GM18508 (cell line): ENCODE measurements around the gene ST8SIA2.
"Not testable (repeated sequence)": the region's sequence is repeated elsewhere in the genome, so short reads cannot be mapped to it uniquely, and the experiment has no call there.

ENCODE experiments used
- ATAC-seq: cut with Tn5 transposase; IDR thresholded peaks from one replicate; pipeline ENCODE4 v1.9.1; 2021; ENCODE audit warnings: moderate number of reproducible peaks; ENCODE audit not compliant: insufficient read depth, unreplicated experiment

ST8SIA2 gene

DNA sequence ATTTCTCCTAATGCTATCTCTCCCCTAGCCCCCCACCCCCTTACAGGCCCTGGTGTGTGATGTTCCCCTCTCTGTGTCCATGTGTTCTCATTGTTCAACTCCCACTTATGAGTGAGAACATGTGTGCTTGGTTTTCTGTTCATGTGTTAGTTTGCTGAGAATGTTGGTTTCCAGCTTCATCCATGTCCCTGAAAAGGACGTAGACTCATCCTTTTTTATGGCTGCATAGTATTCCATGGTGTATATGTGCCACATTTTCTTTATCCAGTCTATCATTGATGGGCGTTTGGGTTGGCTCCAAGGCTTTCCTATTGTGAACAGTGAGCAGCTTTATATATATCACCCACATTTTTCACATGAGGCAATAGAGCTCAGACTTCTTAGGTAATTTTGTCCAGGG, 86.0 kb downstream of the ST8SIA2 start:
- ATAC-seq, result not testable (repeated sequence)

DNA sequence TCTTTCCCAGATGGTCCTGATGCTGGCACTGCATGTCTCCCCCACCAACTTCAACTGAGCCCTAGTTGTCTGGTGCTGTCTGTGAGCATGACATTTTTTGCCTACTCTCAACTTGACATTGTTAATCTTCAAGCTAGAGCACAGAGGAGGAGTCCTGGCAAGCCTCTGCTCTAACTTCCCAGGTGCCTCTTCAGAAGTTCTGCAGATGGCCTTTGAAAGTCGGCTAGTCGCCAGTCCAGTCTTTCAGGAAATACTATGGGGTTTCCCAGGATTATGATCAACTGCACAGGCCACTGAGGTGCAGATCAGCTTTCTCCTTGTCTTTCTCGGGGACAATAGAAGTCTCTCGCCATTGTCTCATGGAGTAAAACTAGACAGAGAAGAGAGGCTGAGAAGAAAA, 86.7 kb downstream of the ST8SIA2 start:
- ATAC-seq, result no peak

DNA sequence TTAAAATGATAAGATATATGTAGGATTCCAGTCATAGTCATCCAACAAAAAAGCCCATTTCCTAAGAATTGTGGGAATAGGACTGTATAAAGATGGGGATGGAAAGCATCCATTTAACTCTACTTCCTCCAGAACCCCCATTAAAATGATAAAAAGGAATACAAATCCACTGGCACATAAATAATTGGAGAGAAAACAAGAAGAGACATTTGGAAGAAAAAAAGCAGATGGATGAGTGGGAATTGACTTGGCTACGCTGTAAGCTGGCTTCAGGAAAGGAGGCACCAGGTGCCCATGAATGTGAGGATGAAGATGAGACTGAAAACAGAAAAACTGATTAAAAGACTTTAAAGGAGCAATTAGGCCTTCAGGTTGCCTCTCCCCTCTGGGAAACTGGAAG, 91.8 kb downstream of the ST8SIA2 start:
- no peak for ATAC-seq

DNA sequence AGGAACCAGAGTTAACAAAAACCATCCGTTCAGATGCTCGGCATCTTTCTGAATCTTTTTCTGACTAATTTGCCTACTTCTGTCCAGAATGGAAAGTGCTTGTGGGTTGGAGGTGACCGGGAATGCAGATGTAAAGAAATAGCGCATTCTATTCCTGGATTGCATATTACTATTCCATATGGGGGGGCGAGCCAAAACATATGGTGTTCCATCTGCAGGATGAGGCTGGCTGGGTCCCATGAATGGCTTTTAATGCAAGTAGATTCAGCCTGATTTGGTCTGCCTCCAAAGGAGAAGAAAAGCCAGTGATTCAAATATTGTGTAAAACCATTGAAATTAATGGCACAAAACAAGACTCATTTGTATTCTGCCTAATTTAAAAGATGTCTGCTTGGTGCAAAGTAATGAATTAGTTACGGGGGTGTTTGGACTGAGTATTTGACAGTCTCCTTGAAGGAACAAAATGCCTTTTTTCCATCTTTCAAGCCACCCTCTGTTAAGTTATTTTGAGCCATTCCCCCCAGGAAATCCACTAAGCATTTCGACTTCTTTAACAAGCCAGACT, 99.0 kb downstream of the ST8SIA2 start:
- no peak for ATAC-seq

DNA sequence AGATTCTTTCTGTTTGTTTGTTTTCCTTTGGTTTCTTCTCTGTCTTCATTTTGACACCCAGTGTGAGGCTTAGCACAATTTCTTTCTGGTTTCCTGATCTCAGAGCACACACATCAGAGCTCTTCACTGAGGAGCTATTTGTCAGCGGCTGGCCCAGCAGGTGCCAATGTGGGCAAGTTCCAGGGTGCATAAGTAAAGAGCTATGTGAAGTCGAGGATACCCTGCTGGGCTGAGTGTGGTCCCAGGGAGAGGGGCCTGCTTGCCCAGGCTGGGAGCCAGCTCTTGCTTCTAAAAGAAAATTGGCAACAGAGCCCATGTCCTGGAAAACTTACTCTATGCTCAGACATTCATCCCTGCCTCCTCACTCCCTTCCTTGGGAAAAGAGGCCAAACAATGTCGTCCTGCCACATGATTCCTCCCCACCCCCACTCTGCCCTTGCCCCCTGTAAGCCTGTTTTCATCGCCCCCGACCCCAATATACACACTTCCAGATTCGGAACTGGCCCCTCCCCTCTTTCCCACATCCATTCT, 101.2 kb downstream of the ST8SIA2 start:
- ATAC-seq, result no peak

DNA sequence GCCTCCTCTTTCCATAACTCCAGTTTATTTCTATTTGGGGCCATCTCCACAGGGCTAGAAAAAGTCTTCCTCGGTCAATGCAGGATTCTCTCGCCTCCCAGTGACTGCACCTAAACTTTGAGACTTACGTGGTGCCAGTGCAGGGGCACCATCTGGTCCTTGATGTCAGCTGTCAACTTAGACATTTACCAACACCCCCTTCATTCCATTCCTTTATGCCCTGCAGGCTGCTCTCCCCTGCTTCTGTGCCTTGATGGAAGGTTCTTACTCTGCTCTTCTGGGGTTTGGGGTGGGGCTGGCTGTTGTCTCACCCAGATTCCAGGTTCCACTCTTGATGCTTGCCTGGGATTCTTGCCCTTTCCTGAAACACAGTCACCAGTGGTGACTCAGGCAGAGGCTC, 101.8 kb downstream of the ST8SIA2 start:
- ATAC-seq, result no peak

DNA sequence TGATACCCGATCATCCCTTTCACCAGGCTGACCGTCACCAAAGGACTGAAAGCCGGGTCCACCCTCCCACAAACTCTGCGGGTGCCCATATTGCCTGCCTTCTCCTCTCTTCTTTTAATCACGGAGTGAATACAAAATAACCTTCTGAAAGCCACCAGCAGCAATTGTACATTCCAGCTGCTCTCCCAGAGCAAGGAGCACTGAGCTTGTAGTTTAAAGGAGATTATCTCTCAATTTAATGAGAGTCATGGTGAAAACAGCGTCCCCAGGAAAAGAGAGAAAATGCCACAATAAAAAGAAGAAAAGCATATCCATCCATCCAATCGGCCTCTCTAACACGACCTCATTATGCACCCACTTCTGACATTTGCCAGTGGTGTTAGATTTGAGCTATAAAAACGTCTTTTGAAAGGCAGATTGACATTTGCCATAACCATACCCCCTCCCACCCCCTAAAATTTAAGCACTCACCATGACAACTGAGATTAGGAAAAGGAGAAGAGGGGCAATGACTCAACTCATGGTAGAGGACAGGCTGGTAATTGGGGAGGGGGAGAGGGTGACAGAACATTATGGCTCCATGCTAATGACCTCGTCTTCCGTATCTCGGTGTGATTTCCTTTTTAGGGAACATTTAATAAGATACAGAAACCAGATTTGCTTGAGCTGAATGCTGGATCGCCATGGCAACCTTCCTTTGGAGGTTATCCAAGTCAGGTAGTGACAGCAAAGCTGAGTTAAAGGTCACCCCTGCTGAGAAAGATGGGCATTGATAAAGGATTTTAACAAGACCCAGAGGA, 106.2 kb downstream of the ST8SIA2 start:
- no peak for ATAC-seq

DNA sequence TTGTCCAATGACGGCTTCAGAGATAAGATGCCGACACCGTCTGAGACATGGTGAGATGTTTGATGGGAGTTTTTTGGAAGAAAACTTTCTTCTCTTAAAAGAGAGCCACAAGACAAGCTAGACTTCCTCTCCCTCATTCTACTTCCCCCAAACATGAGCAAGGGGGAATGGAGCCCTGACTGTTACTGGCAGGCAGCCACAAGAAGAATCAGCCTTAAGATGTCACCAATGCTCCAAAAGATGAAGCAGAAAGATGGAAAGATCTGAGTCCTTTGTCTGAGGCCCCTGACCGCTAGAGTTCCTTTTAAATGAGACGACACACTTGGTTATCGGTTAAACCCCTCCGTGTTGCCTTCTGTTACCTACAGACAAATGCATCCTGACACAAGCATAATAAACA, 108.7 kb downstream of the ST8SIA2 start:
- ATAC-seq, result no peak

DNA sequence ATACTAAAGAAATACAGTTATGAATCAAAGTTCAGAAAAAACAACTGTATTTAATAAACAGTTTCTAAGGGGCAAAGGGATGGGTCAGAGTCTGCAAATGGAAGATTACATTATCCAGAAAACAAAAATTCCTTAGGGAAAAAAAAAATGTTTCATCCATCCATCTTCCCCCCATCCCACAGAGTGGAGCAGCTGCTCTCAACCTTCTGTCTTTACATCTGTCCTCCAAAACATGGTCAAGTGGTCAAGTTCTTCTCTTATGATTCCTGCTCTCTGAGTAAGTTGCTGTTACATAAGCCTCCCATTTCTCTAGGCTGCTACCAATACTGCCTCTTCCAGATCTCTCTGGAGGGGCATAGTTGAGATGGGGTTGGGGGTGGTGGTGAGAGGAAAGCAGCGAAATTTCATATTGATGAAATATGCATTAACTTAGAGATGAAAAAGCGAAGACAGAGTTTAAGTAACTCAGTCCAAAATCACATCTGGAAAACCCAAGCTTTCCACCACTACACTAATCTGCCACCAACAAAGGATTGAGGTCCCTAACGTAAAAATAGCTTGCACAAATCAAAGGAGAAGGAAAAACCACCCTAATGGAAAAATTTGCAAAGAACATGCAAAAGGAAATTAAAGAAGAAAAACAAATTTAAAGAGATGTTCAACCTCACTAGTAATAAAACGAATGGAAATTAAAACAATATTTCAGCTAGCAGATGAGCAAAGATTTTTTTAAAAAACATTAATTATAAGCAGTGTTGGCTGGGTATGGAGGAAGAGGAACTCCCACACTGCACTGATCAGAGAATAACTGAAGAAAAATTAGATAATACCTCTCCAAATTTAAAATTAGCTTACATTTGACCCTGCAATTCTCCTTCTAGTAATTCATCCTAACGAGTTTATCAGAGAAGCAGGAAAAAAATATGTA, 109.5 kb downstream of the ST8SIA2 start:
- no peak for ATAC-seq

DNA sequence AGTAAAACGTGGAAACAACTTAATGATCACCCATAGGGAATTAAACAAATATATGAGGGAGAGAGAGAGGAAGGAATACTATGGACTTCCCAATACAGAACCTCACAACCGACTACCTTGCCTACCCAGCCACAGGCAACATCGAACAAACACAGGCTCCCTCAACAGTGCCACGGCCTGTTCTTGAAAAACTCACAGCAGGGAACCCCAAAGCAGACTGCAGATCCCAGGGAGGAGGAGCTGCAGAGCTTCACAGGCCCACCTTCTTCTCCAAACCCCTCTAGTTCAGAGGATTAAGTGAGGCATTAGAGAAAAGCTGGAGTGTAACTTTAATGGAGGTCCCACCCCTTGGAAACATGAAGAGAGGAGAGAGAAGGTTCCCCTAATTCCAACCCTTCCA, 110.2 kb downstream of the ST8SIA2 start:
- ATAC-seq, result no peak

DNA sequence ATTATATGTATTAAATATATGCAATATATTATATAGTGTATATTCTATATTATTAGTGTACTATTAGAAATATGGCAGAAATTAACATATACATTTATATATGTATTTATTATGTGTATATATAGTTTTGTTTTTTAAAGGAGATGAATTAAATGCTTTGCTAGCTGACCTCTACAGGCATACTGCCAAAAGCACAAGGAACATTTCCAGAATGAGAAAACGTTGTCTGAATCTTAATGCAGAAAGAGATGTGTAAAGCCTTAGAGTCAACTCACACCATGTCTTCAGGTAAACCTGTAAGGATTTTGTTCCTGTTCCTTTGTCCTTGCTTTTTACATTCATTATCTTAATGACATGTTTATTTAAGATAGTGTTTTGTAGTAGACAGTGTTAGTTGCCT, 111.9 kb downstream of the ST8SIA2 start:
- ATAC-seq, result no peak

DNA sequence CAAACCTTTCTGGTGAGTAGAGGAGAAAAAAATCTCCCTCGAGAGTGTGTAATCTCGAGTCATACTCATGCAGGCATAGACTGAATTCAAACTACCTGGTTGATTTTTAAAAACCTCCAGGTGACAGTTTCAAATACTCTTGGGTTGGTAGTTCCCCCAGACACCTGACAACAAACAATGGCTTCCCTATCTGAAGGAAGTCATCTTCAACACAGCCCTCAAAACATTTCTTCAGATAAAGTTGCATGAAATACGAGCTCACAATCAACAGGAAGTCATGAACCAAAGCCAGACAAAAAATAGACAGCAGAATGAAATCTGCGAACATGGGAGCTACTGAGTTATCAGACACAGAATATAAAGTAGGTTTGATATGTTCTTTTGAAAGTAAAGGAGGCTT, 112.8 kb downstream of the ST8SIA2 start:
- ATAC-seq, result no peak

DNA sequence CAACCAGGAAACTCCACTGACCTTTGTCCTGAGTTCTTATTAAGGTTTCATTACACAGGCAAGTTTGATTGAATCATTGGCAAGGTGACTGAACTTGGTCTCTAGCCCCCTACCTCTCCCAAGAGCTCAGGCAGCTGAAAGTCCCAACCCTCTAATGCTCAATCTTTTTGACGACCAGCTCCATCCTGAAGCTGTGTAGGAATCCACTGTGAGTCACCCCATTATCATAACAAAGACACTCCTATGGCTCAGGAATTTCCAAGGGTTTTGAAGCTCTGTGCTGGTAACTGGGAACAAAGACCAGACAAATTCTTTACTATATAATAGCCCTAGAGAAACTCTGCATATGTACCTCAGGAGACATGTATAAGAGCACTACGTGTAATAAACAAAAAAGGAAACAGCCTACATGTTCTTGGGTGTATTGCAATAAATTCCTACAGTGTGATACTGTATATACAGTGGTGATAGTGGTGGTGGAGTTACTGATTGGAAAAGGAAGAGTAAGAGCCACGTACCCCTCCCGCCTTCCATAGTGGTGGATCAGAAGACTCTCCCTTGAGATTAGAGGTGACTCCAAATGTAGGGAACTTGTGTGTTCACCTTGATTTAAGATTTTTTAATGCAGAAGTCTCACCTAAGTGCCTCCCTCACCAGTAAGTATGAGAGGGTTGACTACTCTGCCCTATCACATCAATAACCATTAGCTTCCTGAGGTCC, 116.6 kb downstream of the ST8SIA2 start:
- no peak for ATAC-seq
